Measurements from ENCODE around the gene NOVA2.

The NOVA2 gene

GRCh38 chr19:45887200-45887710, 86.4 kb downstream of the NOVA2 start:
- DNase-seq: no peak

DNA sequence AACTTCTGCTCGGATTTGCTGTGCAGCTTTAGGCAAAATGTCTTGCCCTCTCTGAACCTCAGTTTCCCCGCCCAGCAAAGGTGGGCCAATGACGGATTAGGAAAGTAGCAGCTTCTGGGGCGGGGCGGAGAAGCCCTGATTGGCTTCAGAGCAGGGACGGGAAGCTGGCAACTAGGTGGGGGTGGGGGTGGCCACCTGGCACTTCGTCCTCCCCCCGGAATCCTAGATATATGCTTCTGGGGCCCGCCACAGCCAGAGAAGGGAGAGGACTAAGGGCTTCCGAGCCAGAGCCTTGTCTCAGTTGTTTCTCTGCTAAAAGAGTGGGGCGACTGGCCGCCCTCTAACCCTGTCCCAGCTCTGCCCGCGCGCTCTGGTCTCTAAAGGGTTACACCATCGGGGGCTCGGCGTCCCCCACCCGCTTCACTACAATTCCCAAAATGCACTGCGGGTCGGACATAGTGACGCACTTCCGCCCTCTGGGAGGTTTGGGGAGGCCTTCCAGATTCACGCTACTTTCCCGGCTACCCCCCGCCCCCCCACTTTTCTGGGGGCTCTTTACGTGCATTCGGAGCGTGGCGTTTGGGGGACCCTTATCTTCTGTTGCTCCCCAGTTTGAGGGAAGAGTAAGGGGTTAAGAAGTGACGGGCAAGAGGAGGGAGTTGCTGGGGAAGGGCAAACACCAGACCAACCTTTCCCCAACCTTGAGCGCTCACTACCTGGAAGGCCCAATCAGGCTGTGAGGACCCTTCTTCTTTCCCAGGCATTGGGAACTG, 87.1 kb downstream of the NOVA2 start:
- peak; percentile 93 for DNase-seq

- DNase-seq: peak; percentile 94
These were observed 87.9 kb downstream of the NOVA2 start, which contains the start of gene IRF2BP1 for GRCh38 chr19:45885556-45886426. IRF2BP1 (minus strand) TSS chr19:45886141; CDS start chr19:45885774, 367 bp downstream.

GRCh38 chr19:45884682-45885555, 88.7 kb downstream of the NOVA2 start:
- DNase-seq: no peak

GRCh38 chr19:45883881-45884681, 89.6 kb downstream of the NOVA2 start:
- no peak for DNase-seq

All from NCI-H510A (cell line).